ENCODE data around the gene TRIM51G.
"Not testable (repeated sequence)": the region's sequence is repeated elsewhere in the genome, so short reads cannot be mapped to it uniquely, and the experiment has no call there.

The TRIM51G gene, protein sequence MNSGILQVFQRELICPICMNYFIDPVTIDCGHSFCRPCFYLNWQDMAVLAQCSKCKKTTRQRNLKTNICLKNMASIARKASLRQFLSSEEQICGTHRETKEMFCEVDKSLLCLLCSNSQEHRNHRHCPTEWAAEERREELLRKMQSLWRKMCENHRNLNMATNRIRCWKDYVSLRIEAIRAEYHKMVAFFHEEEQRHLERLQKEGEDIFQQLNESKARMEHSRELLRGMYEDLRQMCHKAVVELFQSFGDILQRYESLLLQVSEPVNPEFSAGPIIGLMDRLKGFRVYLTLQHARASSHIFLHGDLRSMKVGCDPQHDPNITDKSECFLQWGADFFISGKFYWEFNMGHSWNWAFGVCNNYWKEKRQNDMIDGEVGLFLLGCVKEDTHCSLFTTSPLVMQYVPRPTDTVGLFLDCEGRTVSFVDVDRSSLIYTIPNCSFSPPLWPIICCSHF

DNA sequence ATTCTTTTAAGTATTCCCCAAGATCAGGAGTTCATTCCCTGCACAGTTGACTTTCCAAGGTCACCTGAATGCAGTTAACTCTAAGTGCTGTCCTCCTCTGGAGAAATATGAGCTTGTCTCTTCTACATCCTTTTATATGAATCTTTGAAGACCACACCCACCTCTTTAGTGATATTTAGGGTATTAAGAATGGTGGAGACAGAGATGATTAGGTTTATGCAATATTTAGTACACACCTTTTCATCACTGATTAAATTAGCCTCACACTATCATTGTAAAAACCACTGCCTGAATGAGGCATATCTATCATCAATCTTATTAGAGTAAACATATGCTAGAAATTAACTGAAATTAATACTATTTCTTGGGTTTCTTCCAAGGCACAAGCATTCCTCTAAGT, at the start of gene TRIM51G:
Gene TRIM51G, minus strand, starts transcription at position 101 of the 400 bp plus-strand sequence. CDS start 2,190 bp downstream, outside the sequence.
- H3K4me1 ChIP-seq; H2AFZ ChIP-seq; H3K27me3 ChIP-seq (ENCODE audit: control insufficient read depth, insufficient read depth, low read length); H3K27ac ChIP-seq; H3K4me2 ChIP-seq (ENCODE audit: low read length); H3K79me2 ChIP-seq; H3K9ac ChIP-seq; H3K4me3 ChIP-seq (ENCODE audit: low read depth, low read length); H3K9me3 ChIP-seq (ENCODE audit: control insufficient read depth, low read length); H3K36me3 ChIP-seq (ENCODE audit: control insufficient read depth, insufficient read depth, low read length): not testable (repeated sequence)

DNA sequence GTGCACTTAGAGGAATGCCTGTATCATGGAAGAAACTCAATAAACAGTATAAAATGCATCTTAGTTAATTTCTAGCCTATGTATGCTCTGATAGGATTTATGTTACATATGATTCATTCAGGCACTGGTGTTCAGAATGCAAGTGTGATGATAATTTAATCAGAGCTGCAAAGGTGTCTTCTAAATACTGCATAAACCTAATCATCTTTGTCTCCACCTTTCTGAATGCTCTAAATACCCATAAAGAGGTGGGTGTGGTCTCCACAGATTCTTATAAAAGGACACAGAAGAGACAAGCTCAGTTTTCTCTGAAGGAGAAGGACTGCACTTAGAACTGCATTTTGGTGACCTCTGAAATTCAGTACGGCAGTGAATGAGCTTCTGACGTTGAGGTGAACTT, 44.8 kb upstream of the TRIM51G start, which contains the start of gene TRIM49B:
Gene TRIM49B, plus strand, starts transcription at position 301 of the 400 bp plus-strand sequence. CDS start 2,777 bp downstream, outside the sequence.
- H3K4me3 ChIP-seq (ENCODE audit: low read depth, low read length); H3K9ac ChIP-seq; H3K4me1 ChIP-seq; H3K9me3 ChIP-seq (ENCODE audit: control insufficient read depth, low read length); H3K79me2 ChIP-seq; H3K4me2 ChIP-seq (ENCODE audit: low read length); H3K27me3 ChIP-seq (ENCODE audit: control insufficient read depth, insufficient read depth, low read length); H3K36me3 ChIP-seq (ENCODE audit: control insufficient read depth, insufficient read depth, low read length); H2AFZ ChIP-seq; H3K27ac ChIP-seq: not testable (repeated sequence)

DNA sequence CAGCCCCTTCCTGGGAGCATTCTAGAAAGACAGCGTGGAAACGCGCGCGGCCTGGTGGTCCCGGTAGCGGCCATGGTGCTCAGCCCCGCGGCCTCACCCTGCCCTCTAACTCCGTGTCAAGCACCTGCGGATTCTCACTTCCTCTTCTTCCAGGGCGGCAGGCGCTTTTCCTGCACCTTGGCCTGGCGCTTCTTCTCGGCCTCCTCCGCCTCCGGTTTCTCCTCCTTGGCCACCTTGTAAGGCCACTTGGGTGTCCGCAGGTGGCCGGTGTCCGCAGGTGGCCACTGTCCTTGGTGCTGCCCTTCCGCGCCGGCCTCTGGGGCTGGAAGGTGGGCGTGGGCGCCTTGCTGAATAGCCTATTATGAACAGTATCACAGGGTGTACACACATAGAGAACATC, 15.1 kb downstream of the TRIM51G start:
- not testable (repeated sequence) for H3K4me2 ChIP-seq (ENCODE audit: low read length); H3K9ac ChIP-seq; H3K9me3 ChIP-seq (ENCODE audit: control insufficient read depth, low read length); H2AFZ ChIP-seq; H3K27me3 ChIP-seq (ENCODE audit: control insufficient read depth, insufficient read depth, low read length); H3K4me3 ChIP-seq (ENCODE audit: low read depth, low read length); H3K36me3 ChIP-seq (ENCODE audit: control insufficient read depth, insufficient read depth, low read length); H3K79me2 ChIP-seq; H3K4me1 ChIP-seq; H3K27ac ChIP-seq

DNA sequence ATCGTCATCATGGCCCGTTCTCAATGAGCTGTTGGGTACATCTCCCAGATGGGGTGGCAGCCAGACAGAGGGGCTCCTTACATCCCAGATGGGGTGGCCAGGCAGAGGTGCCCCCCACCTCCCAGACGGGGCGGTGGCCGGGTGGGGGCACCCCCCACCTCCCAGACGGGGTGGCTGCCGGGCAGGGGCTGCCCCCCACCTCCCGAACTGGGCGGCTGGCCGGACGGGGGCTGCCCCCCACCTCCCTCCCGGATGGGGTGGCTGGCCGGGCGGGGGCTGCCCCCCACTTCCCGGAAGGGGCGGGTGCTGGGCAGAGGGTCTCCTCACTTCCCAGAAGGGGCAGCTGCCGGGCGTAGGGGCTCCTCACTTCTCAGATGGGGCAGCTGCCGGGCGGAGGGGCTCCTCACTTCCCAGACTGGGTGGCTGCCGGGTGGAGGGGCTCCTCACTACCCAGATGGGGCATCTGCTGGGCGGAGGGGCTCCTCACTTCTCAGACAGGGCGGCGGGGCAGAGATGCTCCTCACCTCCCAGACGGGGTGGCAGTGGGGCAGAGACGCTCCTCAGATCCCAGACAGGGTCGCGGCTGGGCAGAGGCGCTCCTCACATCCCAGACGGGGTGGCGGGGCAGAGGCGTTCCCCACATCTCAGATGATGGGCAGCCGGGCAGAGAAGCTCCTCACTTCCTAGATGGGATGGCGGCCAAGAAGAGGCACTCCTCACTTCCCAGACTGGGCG, 28.2 kb downstream of the TRIM51G start:
- not testable (repeated sequence) for H3K9ac ChIP-seq; H3K9me3 ChIP-seq (ENCODE audit: control insufficient read depth, low read length); H2AFZ ChIP-seq; H3K4me1 ChIP-seq; H3K4me2 ChIP-seq (ENCODE audit: low read length); H3K36me3 ChIP-seq (ENCODE audit: control insufficient read depth, insufficient read depth, low read length); H3K27ac ChIP-seq; H3K79me2 ChIP-seq; H3K27me3 ChIP-seq (ENCODE audit: control insufficient read depth, insufficient read depth, low read length); H3K4me3 ChIP-seq (ENCODE audit: low read depth, low read length)

DNA sequence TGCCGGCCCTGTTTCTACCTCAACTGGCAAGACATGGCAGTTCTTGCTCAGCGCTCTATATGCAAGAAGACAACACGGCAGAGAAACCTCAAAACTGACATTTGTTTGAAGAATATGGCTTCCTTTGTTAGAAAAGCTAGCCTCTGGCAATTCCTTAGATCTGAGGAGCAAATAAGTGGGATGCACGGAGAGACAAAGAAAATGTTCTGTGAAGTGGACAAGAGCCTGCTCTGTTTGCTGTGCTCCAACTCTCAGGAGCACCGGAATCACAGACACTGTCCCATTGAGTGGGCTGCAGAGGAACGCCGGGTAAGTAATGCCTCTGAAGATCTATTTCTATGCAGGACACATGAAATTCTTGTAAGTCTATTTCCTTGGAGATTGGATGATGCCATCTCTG, 37.9 kb downstream of the TRIM51G start:
- H3K4me3 ChIP-seq (ENCODE audit: low read depth, low read length); H3K4me1 ChIP-seq; H3K27me3 ChIP-seq (ENCODE audit: control insufficient read depth, insufficient read depth, low read length): not testable (repeated sequence)

More for the DNA sequence above, 37.9 kb downstream of the TRIM51G start:
- H3K9ac ChIP-seq; H2AFZ ChIP-seq; H3K27ac ChIP-seq; H3K79me2 ChIP-seq; H3K4me2 ChIP-seq (ENCODE audit: low read length); H3K36me3 ChIP-seq (ENCODE audit: control insufficient read depth, insufficient read depth, low read length); H3K9me3 ChIP-seq (ENCODE audit: control insufficient read depth, low read length): not testable (repeated sequence)
